WTC11 (cell line): ENCODE data around the gene RABIF. TPM values are rescaled to one million over a fixed set of nuclear protein-coding genes. Genes with fewer than 3 reads are reported as not detected.
"Not testable (repeated sequence)": the region's sequence is repeated elsewhere in the genome, so short reads cannot be mapped to it uniquely, and the experiment has no call there.

ENCODE experiments used
- ATAC-seq: fragments of 200-7000 bp; cut with Tn5 transposase; 2 replicates; pipeline ENCODE4 v1.10.0; 2021; ENCODE audit warnings: mild to moderate bottlenecking, moderate library complexity
- CTCF ChIA-PET: fragments of 300-600 bp; sonication (Branson Sonifier 250); formaldehyde crosslinking; loops from one replicate; lab custom pipeline; 2021; ENCODE audit warnings: antibody characterized with exemption; lab: Charles Lee
- POLR2A ChIA-PET: fragments of 350-600 bp; sonication (Branson Sonifier 250); formaldehyde crosslinking; loops from one replicate; lab custom pipeline; 2021; ENCODE audit warnings: antibody characterized with exemption; lab: Charles Lee
- DNase-seq: peaks from one replicate; pipeline ENCODE4 v3.0.0; 2021; ENCODE audit warnings: low spot score
- H3K27ac Mint-ChIP-seq: 2 replicates; pipeline ENCODE4 v1.8.0; 2021; ENCODE audit warnings: mixed read lengths
- H3K27me3 Mint-ChIP-seq: 2 replicates; pipeline ENCODE4 v1.8.0; 2021; ENCODE audit warnings: low read depth, mild to moderate bottlenecking, moderate library complexity, mixed read lengths
- H3K36me3 Mint-ChIP-seq: 2 replicates; pipeline ENCODE4 v1.8.0; 2021; ENCODE audit warnings: mixed read lengths
- H3K4me1 Mint-ChIP-seq: 2 replicates; pipeline ENCODE4 v1.8.0; 2022; ENCODE audit warnings: mixed read lengths
- H3K4me3 Mint-ChIP-seq: 2 replicates; pipeline ENCODE4 v1.8.0; 2021; ENCODE audit warnings: mild to moderate bottlenecking, moderate library complexity, mixed read lengths
- H3K9me3 Mint-ChIP-seq: 2 replicates; pipeline ENCODE4 v1.8.0; 2021; ENCODE audit warnings: mixed read lengths
- ATF1 ChIP-seq: sonication (generic); formaldehyde crosslinking; IDR thresholded peaks from 2 replicates; pipeline ENCODE4 v1.8.1; 2023; ENCODE audit warnings: mild to moderate bottlenecking, moderate library complexity, missing genetic modification reagents
- ATF3 ChIP-seq: sonication (generic); formaldehyde crosslinking; conservative IDR thresholded peaks from 2 replicates; pipeline ENCODE4 v1.8.1; 2022; ENCODE audit warnings: mild to moderate bottlenecking, missing genetic modification reagents
- ELF4 ChIP-seq: sonication (generic); formaldehyde crosslinking; IDR thresholded peaks from 2 replicates; pipeline ENCODE4 v1.8.1; 2022; ENCODE audit warnings: low read depth, mild to moderate bottlenecking, moderate library complexity, missing genetic modification reagents
- FOXJ3 ChIP-seq: sonication (generic); formaldehyde crosslinking; IDR thresholded peaks from 2 replicates; pipeline ENCODE4 v1.9.0; 2021; ENCODE audit warnings: missing genetic modification reagents, mild to moderate bottlenecking, borderline replicate concordance
- PRDM15 ChIP-seq: sonication (generic); formaldehyde crosslinking; IDR thresholded peaks from 2 replicates; pipeline ENCODE4 v1.8.0; 2022; ENCODE audit warnings: missing genetic modification reagents
- PRRX2 ChIP-seq: fragments of 250-450 bp; sonication (Bioruptor Pico); IDR thresholded peaks from 2 replicates; pipeline ENCODE4 v1.8.0; 2021; ENCODE audit warnings: mild to moderate bottlenecking
- SMAD4 ChIP-seq: sonication (generic); formaldehyde crosslinking; IDR thresholded peaks from 2 replicates; pipeline ENCODE4 v1.8.0; 2022; ENCODE audit warnings: mild to moderate bottlenecking, missing genetic modification reagents
- SOX15 ChIP-seq: fragments of 250-450 bp; sonication (Bioruptor Pico); IDR thresholded peaks from 2 replicates; pipeline ENCODE4 v1.9.0; 2021; ENCODE audit warnings: mild to moderate bottlenecking
- TP53 ChIP-seq: sonication (generic); formaldehyde crosslinking; IDR thresholded peaks from 2 replicates; pipeline ENCODE4 v1.8.1; 2023; ENCODE audit warnings: mild to moderate bottlenecking, missing genetic modification reagents
- USF2 ChIP-seq: sonication (generic); formaldehyde crosslinking; IDR thresholded peaks from 2 replicates; pipeline ENCODE4 v1.8.1; 2023; ENCODE audit warnings: mild to moderate bottlenecking, missing genetic modification reagents, moderate library complexity
- ZNF263 ChIP-seq: sonication (generic); formaldehyde crosslinking; IDR thresholded peaks from 2 replicates; pipeline ENCODE4 v1.8.1; 2022; ENCODE audit warnings: low read depth, mild to moderate bottlenecking, moderate library complexity, missing genetic modification reagents
- ZNF671 ChIP-seq: fragments of 250-450 bp; sonication (Bioruptor Pico); IDR thresholded peaks from 2 replicates; pipeline ENCODE4 v1.8.0; 2021; ENCODE audit warnings: mild to moderate bottlenecking
- total RNA-seq: library from RNA; stranded (reverse); gene quantifications from 3 replicates; pipeline ENCODE4 v1.2.3, GENCODE V29; 2021
- TF ChIP-seq, protein P1 (sequence below): fragments of 250-450 bp; sonication (Bioruptor Pico); conservative IDR thresholded peaks from 2 replicates; pipeline ENCODE4 v1.9.0; 2021; ENCODE audit warnings: mild to moderate bottlenecking
- TF ChIP-seq, protein P2 (sequence below): fragments of 250-450 bp; sonication (Bioruptor Pico); IDR thresholded peaks from 2 replicates; pipeline ENCODE4 v1.9.0; 2021; ENCODE audit warnings: mild to moderate bottlenecking

Gene RABIF
- total RNA-seq, 1 experiment from 2014 or later = 6.6 TPM

DNA sequence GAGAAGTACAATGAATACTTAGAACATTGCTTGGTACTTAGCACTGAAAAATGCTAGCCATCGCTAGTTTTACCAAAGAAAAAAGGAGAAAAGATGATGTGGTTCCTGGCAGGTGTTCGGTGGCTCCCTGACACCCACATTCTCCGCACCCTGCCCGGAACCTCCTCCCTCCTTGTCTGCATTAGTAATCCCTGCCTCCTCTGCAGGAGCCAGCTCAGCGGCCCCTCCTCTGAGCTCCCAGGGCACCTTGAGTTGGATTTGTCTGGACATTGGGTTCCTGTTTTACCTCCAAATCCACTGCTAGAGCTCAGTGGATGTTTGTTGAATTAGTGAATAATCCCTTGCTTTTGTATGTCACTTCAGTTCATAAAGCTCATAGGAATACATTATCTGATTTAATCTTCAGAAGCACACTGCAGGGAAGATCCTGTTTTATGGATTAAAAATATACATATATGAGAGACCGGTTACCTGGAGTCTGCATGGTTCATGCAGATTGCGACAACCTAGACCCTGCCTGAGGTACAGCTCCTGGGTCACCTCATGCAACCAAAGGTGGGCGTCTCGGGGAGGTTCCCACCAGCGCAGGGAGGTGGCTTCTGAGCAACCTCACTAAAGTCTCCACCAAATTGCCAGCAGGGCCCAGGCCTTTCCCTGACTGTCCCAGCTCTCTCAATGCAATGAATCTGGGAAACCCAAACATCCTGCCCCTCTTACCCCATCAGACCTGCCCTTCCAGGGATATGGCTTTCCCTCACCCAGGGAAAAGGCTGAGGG lies 54.0 kb downstream of the RABIF start (continued):
- TF ChIP-seq PRDM15 (CRISPR knock-in tag) (no peak), FOXJ3 (CRISPR knock-in tag) (no peak), TP53 (CRISPR knock-in tag) (no peak)
- TF ChIP-seq, protein P1, sequence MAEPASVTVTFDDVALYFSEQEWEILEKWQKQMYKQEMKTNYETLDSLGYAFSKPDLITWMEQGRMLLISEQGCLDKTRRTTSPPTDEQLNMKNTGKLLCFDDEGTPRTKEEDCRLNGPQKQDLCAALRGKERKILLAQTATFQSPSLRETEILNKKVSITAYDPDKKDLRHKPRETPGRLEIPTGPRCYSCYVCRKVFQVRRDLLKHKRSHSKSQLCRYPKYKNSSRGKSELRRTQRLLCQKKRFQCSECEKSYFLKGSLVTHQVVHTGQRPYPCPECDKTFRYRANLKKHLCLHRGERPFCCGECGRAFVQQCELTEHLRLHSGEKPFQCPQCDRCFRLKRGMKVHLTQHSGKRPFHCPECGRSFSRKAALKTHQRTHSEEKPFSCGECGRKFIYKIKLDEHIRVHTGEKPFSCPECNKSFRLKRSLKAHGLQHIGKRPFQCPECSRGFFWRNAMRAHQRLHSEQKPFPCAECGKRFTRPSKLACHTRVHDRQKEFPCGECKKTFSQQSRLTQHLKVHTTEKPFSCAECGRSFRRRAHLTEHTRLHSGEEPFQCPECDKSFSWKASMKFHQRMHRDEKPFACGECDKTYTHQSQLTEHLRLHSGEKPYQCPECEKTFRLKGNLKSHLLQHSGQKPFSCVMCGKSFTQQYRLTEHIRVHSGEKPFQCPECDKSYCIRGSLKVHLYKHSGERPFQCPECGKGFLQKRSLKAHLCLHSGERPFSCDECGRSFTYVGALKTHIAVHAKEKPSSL (CRISPR knock-in tag) = no peak

DNA sequence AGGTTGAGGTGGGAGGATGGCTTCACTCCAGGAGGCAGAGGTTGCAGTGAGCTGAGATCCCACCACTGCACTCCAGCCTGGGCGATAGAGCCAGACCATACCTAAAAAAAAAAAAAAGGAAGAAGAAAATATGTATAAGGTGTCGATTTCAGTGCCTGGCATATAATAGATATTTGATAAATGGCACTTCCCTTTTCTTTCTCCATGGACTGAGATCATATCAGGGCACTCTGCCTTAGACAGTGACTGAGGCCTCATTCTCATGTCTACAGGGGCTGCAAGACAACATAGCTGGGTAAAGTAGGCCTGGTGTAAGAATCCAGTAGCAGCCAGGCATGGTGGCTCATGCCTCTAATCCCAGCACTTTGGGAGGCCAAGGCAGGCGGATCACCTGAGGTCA lies 57.0 kb downstream of the RABIF start:
- CTCF ChIA-PET = no interaction called here
- Mint-ChIP-seq H3K9me3 (no peaks in the 10 kb centered on the region), H3K27me3 (no peaks in the 10 kb centered on the region), H3K4me3 (no peak overlapping the region), H3K27ac (no peak overlapping the region), H3K36me3 (no peaks in the 10 kb centered on the region), H3K4me1 (peaks cover 18% of the 10 kb centered on the region)
- ATAC-seq = no peak
- TF ChIP-seq ZNF263 (no peak), ATF1 (no peak), SOX15 (CRISPR knock-in tag) (no peak), PRRX2 (CRISPR knock-in tag) (no peak), ZNF671 (CRISPR knock-in tag) (no peak), ATF3 (CRISPR knock-in tag) (no peak), USF2 (CRISPR knock-in tag) (no peak), SMAD4 (CRISPR knock-in tag) (no peak), ELF4 (no peak)
- TF ChIP-seq, protein P1 (CRISPR knock-in tag) = no peak
- TF ChIP-seq, protein P2, sequence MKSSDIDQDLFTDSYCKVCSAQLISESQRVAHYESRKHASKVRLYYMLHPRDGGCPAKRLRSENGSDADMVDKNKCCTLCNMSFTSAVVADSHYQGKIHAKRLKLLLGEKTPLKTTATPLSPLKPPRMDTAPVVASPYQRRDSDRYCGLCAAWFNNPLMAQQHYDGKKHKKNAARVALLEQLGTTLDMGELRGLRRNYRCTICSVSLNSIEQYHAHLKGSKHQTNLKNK = no peak
- POLR2A ChIA-PET = no interaction called here
- DNase-seq = no peak

DNA sequence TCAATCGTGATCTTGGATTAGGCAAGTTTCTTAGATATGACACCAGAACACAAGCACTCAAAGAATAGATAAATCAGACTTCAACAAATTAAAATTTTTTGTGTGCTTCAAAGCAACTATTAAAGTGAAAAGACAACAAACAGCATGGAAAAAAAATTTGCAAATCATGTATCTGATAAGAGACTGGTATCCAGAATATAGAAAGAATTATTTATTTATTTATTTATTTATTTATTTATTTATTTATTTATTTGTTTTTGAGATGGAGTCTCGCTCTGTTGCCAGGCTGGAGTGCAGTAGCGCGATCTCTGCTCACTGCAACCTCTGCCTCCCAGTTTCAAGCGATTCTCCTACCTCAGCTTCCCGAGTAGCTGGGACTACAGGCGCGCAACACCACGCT lies 59.7 kb downstream of the RABIF start:
- CTCF ChIA-PET = not testable (repeated sequence)

More for the DNA sequence above, 59.7 kb downstream of the RABIF start:
- DNase-seq, POLR2A ChIA-PET, H3K27me3 Mint-ChIP-seq, H3K9me3 Mint-ChIP-seq, H3K36me3 Mint-ChIP-seq, H3K4me3 Mint-ChIP-seq, H3K27ac Mint-ChIP-seq, H3K4me1 Mint-ChIP-seq, ATAC-seq: not testable (repeated sequence)

Other genes starting within 250 kb of the RABIF start
- gene SYT2, start 178.7 kb downstream of the RABIF start, total RNA-seq = 9.5 to 12.1 TPM (median 9.6 TPM) in 3 replicates
- gene KDM5B, start 80.7 kb downstream of the RABIF start, total RNA-seq = 222 to 226 TPM (median 225 TPM) in 3 replicates
- gene PCAT6, start 78.2 kb downstream of the RABIF start, total RNA-seq = 11.2 to 13.2 TPM (median 11.7 TPM) in 3 replicates
- 29.6 to 35.5 TPM (median 34.6 TPM) in 3 replicates for gene KLHL12, start 38.1 kb upstream of the RABIF start, total RNA-seq
- gene ADIPOR1, start 69.2 kb upstream of the RABIF start, total RNA-seq = 68.7 to 73.2 TPM (median 72.6 TPM) in 3 replicates
- gene CYB5R1, start 78.1 kb upstream of the RABIF start, total RNA-seq = 15.6 to 18.4 TPM (median 17.6 TPM) in 3 replicates
- gene TMEM183A, start 118.2 kb upstream of the RABIF start, total RNA-seq = 97.4 to 108 TPM (median 99.8 TPM) in 3 replicates
- 21.1 to 24.9 TPM (median 22.7 TPM) in 3 replicates for gene PPFIA4, start 137.3 kb upstream of the RABIF start, total RNA-seq
- gene MYOG, start 196.9 kb upstream of the RABIF start, total RNA-seq = not detected in 3 replicates
- 1.8 to 2.7 TPM (median 2.6 TPM) in 3 replicates for gene ADORA1, start 238.6 kb upstream of the RABIF start, total RNA-seq